Peyer's patch (tissue), 4 donors: ENCODE measurements around the gene AOC3.

Source experiments
- POLR2A ChIP-seq, 2 donors: fragments of 450-650 bp; IDR thresholded peaks; one replicate each; pipeline ENCODE4 v1.5.1; 2017; ENCODE audit warnings: antibody characterized with exemption in 2 of 2, mild to moderate bottlenecking in 2 of 2, moderate library complexity in 2 of 2
- TF ChIP-seq, protein P1 (sequence below), 6 experiments: fragments of 450-650 bp in 4 of 6; fragments of 200-600 bp in 2 of 6; sonication (generic) in 1 of 6; IDR thresholded peaks; one replicate each; pipeline ENCODE4 v1.5.1; 2017 to 2019; ENCODE audit warnings: antibody characterized with exemption in 6 of 6, mild to moderate bottlenecking in 3 of 6, moderate library complexity in 1 of 6

DNA sequence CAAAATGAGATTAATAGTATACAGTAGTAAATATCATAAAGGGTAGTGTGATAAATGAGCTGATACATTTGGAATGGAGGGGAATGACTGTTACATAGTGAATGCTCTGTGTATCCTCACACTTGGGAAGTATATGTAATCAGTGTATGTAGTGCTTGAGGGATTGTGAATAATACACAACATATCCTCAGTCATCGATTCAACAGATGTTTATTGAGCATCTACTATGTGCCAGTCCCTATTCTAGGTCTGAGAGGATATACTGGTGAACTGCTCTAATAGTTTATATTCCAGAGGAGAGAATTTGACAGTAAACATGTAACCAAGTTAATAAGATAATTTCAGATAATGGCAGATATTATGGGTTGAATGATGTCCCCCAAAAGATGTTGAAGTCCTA, 23.5 kb upstream of the AOC3 start:
- TF ChIP-seq, protein P1, sequence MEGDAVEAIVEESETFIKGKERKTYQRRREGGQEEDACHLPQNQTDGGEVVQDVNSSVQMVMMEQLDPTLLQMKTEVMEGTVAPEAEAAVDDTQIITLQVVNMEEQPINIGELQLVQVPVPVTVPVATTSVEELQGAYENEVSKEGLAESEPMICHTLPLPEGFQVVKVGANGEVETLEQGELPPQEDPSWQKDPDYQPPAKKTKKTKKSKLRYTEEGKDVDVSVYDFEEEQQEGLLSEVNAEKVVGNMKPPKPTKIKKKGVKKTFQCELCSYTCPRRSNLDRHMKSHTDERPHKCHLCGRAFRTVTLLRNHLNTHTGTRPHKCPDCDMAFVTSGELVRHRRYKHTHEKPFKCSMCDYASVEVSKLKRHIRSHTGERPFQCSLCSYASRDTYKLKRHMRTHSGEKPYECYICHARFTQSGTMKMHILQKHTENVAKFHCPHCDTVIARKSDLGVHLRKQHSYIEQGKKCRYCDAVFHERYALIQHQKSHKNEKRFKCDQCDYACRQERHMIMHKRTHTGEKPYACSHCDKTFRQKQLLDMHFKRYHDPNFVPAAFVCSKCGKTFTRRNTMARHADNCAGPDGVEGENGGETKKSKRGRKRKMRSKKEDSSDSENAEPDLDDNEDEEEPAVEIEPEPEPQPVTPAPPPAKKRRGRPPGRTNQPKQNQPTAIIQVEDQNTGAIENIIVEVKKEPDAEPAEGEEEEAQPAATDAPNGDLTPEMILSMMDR (IDR thresholded peaks at IDR 0.05) = no peak
- TF ChIP-seq POLR2A (IDR thresholded peaks at IDR 0.05) = no peak
